Brain microvascular endothelial cell (primary cell): ENCODE measurements around the gene TAS2R5.

Experiments used
- DNase-seq: peaks from one replicate; pipeline ENCODE4 v3.0.0-alpha.2; 2020
- H3K27ac ChIP-seq: fragments of 250-450 bp; sonication (Bioruptor Pico); 2 replicates; pipeline ENCODE4 v1.5.1; 2020; ENCODE audit warnings: mild to moderate bottlenecking, moderate library complexity
- H3K27me3 ChIP-seq: fragments of 250-450 bp; sonication (Bioruptor Pico); replicated peaks from 2 replicates; pipeline ENCODE4 v1.5.1; 2020; ENCODE audit warnings: mild to moderate bottlenecking
- H3K36me3 ChIP-seq: fragments of 250-450 bp; sonication (Bioruptor Pico); replicated peaks from 2 replicates; pipeline ENCODE4 v1.5.1; 2020; ENCODE audit warnings: mild to moderate bottlenecking
- H3K4me3 ChIP-seq: 2 replicates; pipeline ENCODE4 v1.5.1; 2011; ENCODE audit warnings: low read depth, mild to moderate bottlenecking, control low read depth, low read length, moderate library complexity
- CTCF ChIP-seq: IDR thresholded peaks from 2 replicates; pipeline ENCODE4 v1.5.1; 2011; ENCODE audit warnings: low read depth, mild to moderate bottlenecking, moderate library complexity, low read length, control low read depth, inconsistent platforms; ENCODE audit errors: missing control alignments
- in situ Hi-C: cut with HindIII; loops from 2 replicates; pipeline ENCODE4 v1.10.0; 2017; ENCODE audit warnings: low sequenced_read_pairs, low pct_ligation_motif_present

TAS2R5 gene

GRCh38 chr7:141840708-141841107 is 50.7 kb downstream of the TAS2R5 start:
- Histone ChIP-seq H3K27ac (no peak overlapping the region), H3K27me3 (no peaks in the 10 kb centered on the region), H3K36me3 (no peaks in the 10 kb centered on the region), H3K4me3 (no peak overlapping the region)
- TF ChIP-seq CTCF = no peak
- DNase-seq = no peak
- in situ Hi-C loops = no loop called here
